GM18498 (cell line): ENCODE data around the gene NPAS4.
"Not testable (repeated sequence)": the region's sequence is repeated elsewhere in the genome, so short reads cannot be mapped to it uniquely, and the experiment has no call there.

Experiments
- ATAC-seq: cut with Tn5 transposase; IDR thresholded peaks from one replicate; pipeline ENCODE4 v1.9.1; 2021; ENCODE audit warnings: mild to moderate bottlenecking, moderate library complexity; ENCODE audit not compliant: unreplicated experiment

The NPAS4 gene

DNA sequence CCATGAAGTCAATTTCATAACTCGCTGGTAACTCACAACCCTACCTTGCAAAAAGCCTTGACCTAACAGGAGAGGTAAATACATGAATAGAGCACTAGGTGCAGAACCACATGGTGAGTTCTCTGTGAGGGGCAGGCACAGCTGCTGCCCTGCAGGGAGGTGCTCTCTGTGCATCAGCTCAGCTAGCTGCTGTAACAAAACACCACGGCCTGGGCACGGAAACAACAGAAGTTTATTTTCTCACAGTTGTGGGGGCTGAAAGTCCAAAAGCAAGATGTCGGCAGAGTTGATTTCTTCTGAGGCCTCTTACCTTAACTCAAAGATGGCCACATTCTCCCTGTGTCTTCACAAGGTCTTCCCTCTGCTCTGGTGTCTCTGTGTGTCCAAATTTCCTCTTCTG, 30.8 kb downstream of the NPAS4 start:
- no peak for ATAC-seq

DNA sequence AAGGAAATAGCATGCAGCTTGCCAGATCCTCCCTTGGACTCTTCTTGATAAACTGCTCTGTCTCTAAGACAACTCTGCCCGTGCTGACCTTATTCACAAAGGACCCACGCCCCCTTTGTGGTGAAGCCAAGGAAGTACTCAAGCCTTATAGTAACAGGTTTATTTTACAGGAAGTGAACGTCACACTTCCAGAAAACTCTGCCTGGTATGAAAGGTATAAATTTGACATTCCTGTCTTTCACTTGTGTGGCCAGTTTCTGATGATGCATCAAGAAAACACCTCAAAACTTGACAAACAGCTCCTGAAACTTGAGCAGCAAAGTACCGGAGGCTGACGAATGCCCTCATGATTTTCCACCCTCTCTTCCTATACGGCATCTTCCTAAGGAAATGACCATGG, 33.4 kb downstream of the NPAS4 start:
- no peak for ATAC-seq

DNA sequence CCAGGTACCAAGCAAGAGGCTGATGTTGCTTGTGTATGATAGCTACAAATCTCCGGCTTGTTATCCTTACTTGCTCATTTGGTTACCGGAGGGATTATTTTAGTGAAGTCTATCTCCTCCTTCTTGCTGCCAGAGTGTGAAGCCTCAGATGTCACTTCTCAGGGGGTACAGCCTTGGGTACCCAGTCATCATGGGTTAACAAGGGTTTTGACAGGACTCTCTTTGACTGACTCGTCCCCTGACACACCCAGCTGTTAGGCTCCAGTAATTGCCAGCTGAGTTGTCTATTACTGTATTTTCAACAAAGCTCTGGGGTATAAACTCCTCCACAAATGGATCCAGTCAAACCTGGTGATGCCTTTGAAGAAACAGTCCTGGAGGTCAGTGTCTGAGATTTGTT, 34.0 kb downstream of the NPAS4 start:
- no peak for ATAC-seq

DNA sequence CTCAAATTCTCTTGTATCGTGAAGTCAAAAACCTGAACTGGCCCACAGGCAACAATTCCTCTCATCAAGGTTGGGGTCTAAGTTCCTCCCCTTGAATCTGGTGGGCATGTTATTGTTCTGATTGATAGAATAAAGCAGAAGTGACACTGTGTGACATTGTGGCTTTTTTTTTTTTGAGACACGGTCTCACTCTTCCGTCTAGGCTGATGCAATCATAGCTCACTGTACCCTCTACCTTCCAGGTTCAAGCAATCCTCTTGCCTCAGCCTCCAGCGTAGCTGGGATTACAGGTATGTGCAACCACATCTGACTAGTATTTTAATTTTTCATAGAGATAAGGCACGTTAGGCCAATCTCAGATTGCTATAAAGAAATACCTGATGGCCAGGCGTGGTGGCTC, 37.0 kb downstream of the NPAS4 start:
- ATAC-seq = no peak

DNA sequence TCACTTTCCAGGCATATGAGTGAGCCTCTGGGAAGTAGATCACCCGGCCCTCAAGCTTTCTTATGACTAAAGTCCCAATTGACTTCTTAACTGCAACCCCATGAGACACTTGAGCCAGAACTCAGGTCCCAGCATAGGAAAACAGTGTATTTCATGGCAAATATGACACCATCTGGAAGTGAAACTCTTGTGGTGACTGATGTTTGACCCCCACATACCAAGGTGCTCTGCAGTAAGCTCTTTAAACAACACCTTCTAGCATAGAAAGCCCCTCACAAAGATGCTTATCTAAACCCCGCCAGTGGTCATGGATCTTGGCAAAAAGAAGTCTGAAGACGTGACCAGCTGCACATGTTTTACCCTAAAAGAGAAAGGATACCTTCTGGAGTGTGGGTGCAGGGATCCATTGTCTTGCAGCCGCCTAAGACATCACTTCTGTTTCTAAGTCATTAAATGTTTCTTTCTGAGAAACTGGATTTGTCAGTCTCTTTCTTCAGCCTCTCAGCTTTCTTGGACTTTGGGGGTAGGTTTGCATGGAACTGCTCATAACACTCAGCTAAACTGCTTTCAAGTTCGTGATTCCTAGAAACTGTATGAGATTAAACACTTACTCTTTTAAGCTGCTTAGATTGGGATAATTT, 38.4 kb downstream of the NPAS4 start:
- no peak for ATAC-seq

DNA sequence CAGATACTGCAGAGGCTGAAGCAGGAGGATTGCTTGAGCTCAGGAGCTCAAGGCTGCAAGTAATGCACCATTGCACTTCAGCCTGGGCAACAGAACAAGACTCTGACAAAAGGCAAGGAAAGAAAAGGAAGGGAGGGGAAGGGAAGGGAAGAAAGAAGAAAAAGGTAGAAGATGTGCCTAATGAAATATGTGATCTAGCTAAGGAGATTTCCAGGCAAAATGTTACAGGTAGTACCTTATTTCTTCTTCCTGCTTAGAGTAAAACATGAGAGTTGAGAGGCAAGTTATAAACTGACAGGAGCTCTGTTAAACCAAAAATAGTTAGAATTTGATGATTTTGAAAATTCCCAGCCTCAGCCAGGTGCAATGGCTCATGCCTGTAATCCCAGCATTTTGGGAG, 41.2 kb downstream of the NPAS4 start:
- ATAC-seq = no peak

DNA sequence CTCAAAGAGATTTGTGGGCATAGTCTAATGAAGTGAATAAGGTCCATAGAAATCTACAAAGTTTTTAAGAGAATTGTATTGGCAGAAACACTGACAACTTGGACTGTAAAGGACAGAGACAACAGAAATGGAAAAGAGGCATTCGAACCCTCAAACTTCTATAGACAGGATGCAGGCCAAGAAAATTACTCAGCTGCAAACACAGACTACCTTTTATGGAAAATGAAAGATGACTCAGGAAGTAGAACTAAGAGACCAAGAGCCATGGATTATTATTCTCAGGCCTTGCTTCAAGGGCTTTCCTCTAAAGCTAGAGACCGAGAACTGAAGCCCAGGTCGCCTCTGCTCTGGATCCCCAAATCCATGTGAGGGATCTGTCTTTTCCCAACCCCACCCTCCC, 42.1 kb downstream of the NPAS4 start:
- no peak for ATAC-seq

DNA sequence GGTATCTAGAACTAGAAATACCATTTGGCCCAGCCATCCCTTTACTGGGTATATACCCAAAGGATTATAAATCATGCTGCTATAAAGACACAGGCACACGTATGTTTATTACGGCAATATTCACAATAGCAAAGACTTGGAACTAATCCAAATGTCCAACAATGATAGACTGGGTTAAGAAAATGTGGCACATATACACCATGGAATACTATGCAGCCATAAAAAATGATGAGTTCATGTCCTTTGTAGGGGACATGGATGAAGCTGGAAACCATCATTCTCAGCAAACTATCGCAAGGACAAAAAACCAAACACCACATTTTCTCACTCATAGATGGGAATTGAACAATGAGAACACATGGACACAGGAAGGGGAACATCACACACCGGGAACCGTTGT, 43.3 kb downstream of the NPAS4 start:
- not testable (repeated sequence) for ATAC-seq

DNA sequence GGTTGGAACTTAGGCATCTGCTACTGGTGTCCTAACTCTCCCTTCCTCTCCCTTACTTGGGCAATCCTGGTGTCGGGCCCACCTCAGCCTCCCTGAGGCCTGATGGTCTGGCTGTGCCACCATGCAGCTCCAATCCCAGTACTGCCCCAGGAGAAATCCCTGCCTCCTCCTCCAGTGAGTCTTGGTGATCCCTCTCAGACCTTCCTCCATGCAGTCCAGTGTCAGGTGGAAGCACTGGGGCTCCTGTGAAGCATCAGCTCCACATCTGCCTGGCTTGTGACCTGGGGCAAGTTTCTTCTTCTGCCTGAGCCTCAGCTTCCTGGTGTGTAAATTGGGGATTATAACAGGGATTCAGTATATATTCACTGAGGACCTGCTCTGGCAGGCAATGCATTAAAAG, 44.1 kb downstream of the NPAS4 start:
- ATAC-seq = no peak

DNA sequence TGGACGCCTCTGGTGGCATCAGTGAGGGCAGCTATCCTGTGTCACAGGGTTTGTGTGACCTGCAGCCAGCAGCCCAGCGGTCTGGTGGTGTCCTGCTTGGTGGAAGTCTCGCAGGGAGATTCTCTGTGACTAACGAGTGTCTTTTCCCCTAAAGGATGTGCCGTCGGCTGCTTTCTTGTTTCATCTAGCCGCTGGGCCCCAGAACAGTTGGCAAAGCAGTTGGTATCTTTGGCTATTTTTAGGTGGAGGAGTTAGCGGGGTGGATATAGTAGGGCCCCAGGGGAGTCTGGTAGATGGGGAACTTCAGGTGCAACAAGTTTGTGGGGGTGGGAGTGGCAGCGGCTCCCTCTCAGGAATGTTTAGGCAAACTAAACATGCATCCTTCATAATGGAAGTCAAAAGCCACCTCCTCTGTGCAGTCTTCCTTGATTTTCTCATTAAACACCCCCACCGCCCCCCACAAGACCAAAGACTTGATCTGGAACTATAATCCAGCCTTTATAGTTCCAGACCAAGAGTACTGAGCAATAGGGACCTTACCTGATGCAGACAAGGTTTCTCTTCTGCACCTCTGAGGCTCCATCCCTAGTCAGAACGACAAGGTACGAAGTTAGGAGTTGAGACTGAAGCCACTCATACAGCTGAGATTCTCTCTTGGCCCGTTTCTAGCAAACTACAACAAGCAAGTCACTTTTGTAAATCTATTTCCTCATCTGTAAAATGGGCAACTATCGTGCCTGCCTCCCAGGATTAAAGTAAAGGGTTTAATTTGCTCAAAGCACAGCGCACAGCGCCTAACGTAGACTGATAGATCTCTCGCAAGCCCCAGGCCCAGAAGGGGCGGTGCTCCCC, 44.8 kb downstream of the NPAS4 start:
- no peak for ATAC-seq

DNA sequence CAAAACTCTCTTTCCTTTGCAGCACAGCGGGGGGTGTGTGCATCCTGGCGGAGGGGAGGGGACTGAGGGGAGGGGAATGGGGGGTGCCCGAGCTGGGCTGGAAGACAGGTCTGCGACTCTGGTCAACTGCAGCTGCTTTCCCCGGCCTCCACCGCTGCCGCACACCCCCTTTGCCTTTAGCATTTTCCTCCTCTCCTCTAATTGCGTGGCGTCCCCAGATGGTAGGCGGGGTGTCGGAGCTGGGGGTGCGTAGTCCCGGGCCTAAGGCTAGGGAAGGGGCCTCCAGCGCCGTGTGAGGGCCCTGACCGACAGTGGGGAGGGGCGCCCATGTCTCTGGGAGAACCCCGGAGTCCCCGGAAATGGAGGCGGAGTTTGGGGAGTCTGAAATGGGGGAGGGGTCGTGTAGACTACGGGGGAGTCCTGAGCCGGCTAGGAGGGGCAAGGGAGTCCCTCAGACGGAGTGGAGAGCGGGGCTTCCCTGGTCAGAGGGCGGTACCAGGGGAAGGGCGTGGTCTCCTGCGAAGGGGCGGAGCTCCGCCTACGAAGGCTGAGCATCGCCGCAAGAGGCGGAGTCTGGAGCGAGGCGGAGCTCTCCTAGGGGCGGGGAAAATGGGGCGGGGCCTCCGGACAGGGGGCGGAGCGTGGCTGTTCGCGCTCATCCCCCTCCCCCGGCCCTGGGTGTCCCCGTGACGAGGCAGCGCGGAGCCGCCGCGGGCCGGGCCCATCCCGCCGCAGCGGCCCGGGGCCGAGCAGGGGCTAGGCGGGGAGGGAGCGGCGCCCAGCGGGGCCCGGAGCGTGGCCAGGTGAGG, 45.6 kb downstream of the NPAS4 start, which contains the start of gene PELI3:
Gene PELI3 (plus strand): TSS at position 681 of the 809 bp plus-strand sequence. CDS start 1,224 bp downstream, outside the sequence.
- peak; percentile 88 for ATAC-seq

DNA sequence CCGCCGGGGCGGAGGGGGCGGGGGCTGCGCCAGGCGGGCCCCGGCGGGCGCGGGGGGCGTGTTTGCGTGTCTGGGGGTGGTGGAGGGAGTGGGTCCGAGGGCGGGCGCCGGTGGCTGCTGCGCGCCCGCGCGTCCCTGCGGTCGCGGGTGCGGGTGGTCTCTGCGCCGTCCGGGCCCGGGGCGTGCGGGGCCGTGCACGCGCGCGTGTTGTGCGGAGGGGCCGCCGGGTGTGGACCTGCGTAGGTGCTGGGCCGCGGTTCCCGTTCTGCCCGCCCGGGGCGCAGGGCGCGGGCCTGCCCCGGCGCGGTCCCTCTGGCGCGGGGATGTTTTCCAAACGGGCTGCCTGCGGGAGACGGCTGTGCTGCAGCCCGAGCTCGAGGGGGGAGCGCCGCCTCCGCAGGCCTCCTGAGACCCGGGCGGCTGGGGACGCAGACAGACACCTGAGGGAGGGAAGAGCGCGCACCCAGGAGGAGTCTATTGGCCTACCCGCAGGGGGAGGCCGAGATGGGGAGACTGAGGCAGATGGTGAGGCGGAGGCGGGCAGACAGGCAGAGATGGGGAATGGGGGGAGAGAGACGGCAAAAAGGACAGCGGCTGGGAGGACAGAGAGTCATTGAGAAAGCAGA, 46.3 kb downstream of the NPAS4 start:
- peak; percentile 44 for ATAC-seq

DNA sequence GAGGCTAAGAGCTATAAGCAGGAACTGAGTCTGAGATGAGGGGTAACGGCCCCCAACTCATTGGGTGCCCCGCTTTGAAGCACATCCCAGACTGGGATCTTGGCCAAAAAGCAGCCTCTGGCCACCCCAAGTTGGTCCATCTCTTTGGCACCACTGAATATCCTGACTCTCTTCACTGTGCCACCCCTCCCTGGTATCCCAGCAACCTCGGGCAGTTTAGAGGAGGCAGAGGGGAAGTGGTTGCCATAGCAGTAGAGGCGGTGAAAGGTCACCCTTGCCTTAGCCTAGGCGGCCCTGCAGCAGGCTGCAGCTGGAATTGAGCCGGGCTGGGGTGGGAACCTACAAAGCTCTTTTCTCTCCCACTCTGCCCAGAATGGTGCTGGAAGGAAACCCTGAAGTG, 46.9 kb downstream of the NPAS4 start:
- no peak for ATAC-seq

DNA sequence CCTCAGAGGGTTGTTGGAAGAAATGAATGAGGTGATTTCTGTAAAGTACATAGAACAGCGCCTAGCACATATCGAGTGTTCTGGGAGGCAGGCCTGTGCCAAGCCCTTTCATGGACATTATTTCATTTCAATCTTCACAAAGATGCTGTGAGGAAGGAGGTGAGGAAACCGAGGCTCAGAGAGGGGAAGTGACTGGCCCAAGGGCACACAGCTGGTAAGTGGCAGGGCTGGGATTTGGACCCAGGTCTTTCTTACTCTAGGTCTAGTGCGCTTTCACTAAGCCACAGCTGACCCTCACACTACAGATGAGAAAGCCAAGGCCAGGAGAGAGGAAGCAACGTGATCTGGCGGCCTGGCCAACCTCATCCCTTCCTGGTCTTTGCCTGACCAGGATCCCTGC, 47.9 kb downstream of the NPAS4 start:
- ATAC-seq = no peak

DNA sequence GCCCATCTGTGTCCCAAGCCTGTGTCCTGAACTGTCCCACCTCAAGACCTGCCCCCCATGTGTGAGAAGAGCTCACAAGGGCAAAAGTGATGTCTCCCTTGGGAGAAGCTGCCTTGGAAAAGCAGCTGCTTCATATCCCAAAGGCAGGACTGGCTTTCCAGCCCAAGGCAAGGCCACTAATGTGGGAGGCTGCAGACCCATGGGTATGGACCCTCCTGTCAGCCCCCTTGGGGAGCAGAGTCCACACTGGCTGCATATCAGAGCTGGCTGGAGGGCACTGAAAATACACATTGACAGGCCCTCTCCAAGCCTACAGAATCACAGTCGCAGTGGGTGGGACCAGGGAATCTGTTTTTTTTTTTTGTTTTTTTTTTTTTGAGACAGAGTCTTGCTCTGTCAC, 48.6 kb downstream of the NPAS4 start:
- no peak for ATAC-seq

DNA sequence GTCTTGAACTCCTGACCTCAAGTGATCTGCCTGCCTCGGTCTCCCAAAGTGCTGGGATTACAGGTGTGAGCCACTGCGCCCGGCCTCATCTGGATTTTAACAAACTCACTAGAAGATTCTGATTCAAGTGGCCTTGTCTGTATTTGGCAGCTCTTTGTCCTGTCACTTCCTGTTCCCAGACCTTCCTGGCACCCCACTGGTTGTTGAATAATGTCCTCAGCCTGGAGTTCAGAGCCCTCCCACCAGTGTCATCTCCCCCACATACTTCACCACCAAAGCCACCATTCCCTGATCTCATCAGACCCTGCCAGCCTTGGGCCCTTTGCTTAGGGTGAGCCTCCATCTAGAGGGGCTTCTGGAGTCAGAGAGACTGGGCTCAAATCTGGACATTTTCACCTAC, 49.2 kb downstream of the NPAS4 start:
- ATAC-seq = no peak

DNA sequence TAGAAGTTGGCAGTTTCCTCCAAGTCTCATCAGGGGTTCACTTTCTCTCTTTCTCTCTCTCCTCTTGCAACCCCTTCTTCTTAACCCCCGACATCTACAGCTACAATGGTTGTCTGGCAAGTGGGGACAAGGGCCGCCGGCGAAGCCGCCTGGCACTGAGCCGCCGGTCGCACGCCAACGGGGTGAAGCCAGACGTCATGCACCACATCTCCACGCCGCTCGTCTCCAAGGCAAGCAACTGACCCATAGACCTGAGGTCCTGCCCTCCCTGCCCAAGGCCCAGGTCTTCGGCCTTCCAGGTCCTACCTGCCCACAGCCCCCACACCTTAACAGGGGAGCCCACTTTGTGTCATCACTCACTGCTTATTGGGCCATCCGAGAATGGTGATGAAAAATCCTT, 50.3 kb downstream of the NPAS4 start:
- ATAC-seq = no peak

DNA sequence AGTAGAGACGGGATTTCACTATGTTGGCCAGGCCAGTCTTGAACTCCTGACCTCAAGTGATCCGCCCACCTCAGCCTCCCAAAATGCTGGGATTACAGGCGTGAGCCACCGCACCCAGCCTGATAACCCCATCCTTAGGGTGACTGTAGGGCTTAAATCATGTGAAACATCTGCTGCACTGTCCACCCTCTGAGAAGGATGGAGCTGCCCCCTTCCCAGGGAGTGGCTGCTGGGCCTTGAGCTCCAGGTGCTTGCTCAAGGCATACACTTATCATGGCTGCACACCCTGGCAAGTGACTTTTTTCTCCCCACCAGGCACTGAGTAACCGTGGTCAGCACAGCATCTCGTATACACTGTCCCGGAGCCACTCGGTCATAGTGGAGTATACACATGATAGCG, 51.2 kb downstream of the NPAS4 start:
- no peak for ATAC-seq

DNA sequence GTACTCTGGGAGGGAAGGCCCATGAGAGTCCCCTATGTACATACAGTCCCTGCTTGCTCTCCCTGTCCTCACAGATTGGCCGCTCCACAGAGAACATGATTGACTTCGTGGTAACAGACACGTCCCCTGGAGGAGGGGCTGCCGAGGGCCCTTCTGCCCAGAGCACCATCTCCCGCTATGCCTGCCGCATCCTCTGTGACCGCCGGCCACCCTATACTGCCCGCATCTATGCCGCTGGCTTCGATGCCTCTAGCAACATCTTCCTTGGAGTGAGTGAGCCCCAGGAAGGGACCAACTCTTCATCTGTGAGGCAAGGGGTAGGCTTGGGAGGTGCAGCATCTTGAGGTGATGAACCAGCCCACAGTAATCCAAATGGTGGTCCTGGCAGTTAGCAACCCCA, 52.3 kb downstream of the NPAS4 start:
- no peak for ATAC-seq

DNA sequence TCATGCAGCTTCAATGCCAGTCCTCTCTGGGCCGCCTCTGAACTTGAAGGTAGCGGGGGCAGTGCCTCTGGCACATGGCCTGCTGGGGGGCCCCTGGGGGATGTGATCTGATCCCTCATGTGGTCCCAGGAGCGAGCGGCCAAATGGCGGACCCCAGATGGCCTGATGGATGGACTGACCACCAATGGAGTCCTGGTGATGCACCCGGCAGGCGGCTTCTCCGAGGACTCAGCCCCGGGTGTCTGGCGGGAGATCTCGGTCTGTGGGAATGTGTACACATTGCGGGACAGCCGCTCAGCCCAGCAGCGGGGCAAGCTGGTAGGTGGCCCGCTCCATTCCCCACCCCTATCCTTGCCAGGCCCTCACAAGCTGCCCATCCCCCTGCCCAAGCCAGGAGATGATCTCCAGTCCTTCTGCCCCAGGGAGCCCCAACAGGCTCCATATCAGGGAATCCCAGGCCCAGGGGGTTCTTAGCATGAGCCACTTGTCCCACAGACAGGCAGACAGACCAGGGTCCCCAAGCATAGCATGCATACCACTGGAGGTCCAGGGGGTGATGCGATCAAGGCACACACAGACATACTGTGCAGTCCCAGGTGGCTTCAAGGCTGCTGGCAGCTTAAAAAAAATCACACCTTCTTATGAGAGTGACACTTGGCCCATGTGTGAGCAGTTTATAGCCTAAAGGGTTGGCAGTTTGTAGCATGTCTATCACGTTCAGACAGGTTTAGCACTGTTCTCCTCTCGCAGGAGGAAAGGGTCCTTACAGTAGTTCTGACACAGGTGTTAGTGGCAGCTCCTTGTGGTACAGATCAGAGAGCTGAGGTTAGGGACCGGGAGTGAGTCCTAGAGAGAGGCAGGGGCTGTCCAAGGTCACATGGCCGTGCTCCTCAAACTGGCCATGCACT, 53.0 kb downstream of the NPAS4 start:
- no peak for ATAC-seq
